Measurements from ENCODE around the gene CELF2.

Gene CELF2

GRCh38 chr10:11378835-11379234 is 361.2 kb downstream of the CELF2 start:
- in situ Hi-C loops (cut with HindIII; ENCODE audit: low sequenced_read_pairs): no loop called here
- no peak for TF ChIP-seq CTCF (IDR thresholded peaks at IDR 0.05; ENCODE audit: low read depth, low read length, missing control alignments)
- DNase-seq (ENCODE audit: low read depth): no peak

GRCh38 chr10:11379771-11380170 is 362.1 kb downstream of the CELF2 start:
- no peak for DNase-seq (ENCODE audit: low read depth)

More at GRCh38 chr10:11378835-11379234, 361.2 kb downstream of the CELF2 start:
- no peak overlapping the region for H3K4me3 ChIP-seq (ENCODE audit: low read depth, low read length)

GRCh38 chr10:11381023-11381422 is 363.4 kb downstream of the CELF2 start:
- in situ Hi-C loops (cut with HindIII; ENCODE audit: low sequenced_read_pairs): no loop called here
- no peak overlapping the region for H3K4me3 ChIP-seq (ENCODE audit: low read depth, low read length)
- no peak for DNase-seq (ENCODE audit: low read depth)
- no peak for TF ChIP-seq CTCF (IDR thresholded peaks at IDR 0.05; ENCODE audit: low read depth, low read length, missing control alignments)

More at GRCh38 chr10:11379771-11380170, 362.1 kb downstream of the CELF2 start:
- in situ Hi-C loops (cut with HindIII; ENCODE audit: low sequenced_read_pairs): no loop called here
- TF ChIP-seq CTCF (IDR thresholded peaks at IDR 0.05; ENCODE audit: low read depth, low read length, missing control alignments): no peak
- no peak overlapping the region for H3K4me3 ChIP-seq (ENCODE audit: low read depth, low read length)

GRCh38 chr10:11381511-11381910 is 363.8 kb downstream of the CELF2 start:
- TF ChIP-seq CTCF (IDR thresholded peaks at IDR 0.05; ENCODE audit: low read depth, low read length, missing control alignments): no peak
- H3K4me3 ChIP-seq (ENCODE audit: low read depth, low read length): no peak overlapping the region
- in situ Hi-C loops (cut with HindIII; ENCODE audit: low sequenced_read_pairs): no loop called here
- DNase-seq (ENCODE audit: low read depth): no peak

- H3K4me3 ChIP-seq (ENCODE audit: low read depth, low read length): no peak overlapping the region
- in situ Hi-C loops (cut with HindIII; ENCODE audit: low sequenced_read_pairs): no loop called here
- no peak for DNase-seq (ENCODE audit: low read depth)
- no peak for TF ChIP-seq CTCF (IDR thresholded peaks at IDR 0.05; ENCODE audit: low read depth, low read length, missing control alignments)
Measured at GRCh38 chr10:11382187-11382586, 364.5 kb downstream of the CELF2 start.

- in situ Hi-C loops (cut with HindIII; ENCODE audit: low sequenced_read_pairs): no loop called here
- no peak overlapping the region for H3K4me3 ChIP-seq (ENCODE audit: low read depth, low read length)
- no peak for TF ChIP-seq CTCF (IDR thresholded peaks at IDR 0.05; ENCODE audit: low read depth, low read length, missing control alignments)
- DNase-seq (ENCODE audit: low read depth): no peak
Measured at GRCh38 chr10:11386044-11386443, 368.4 kb downstream of the CELF2 start.
